Coronary artery (tissue), 2 donors: ENCODE results near the gene SLC7A11.

ENCODE experiments used
- DNase-seq: peaks from one replicate; pipeline ENCODE4 v3.0.0-alpha.2; 2017; ENCODE audit warnings: low spot score
- H3K27ac ChIP-seq, 2 donors: fragments of 200-600 bp; sonication (generic); one replicate each; pipeline ENCODE4 v1.5.1; 2016 to 2019
- H3K4me3 ChIP-seq: fragments of 200-600 bp; sonication (generic); 2 replicates; pipeline ENCODE4 v1.5.1; 2016; ENCODE audit warnings: mild to moderate bottlenecking, moderate library complexity
- CTCF ChIP-seq: fragments of 200-600 bp; sonication (generic); IDR thresholded peaks from one replicate; pipeline ENCODE4 v1.5.1; 2019; ENCODE audit warnings: antibody characterized with exemption

SLC7A11 gene

GRCh38 chr4:138138774-138139173 is 103.4 kb downstream of the SLC7A11 start:
- TF ChIP-seq CTCF, result no peak
- no peak overlapping the region for H3K4me3 ChIP-seq
- no peak overlapping the region for H3K27ac ChIP-seq
- no peak for DNase-seq

- Histone ChIP-seq H3K27ac (no peak overlapping the region), H3K4me3 (no peak overlapping the region)
- DNase-seq, result no peak
- no peak for TF ChIP-seq CTCF
These were observed 106.5 kb downstream of the SLC7A11 start for GRCh38 chr4:138135610-138136009.

- no peak for DNase-seq
- H3K27ac ChIP-seq, result no peak overlapping the region
- no peak for TF ChIP-seq CTCF
- H3K4me3 ChIP-seq, result no peak overlapping the region
These were observed 123.9 kb downstream of the SLC7A11 start for GRCh38 chr4:138118270-138118669.

GRCh38 chr4:138115053-138115452 is 127.1 kb downstream of the SLC7A11 start:
- no peak for DNase-seq
- Histone ChIP-seq H3K4me3 (no peak overlapping the region), H3K27ac (no peak overlapping the region)
- TF ChIP-seq CTCF, result no peak

DNA sequence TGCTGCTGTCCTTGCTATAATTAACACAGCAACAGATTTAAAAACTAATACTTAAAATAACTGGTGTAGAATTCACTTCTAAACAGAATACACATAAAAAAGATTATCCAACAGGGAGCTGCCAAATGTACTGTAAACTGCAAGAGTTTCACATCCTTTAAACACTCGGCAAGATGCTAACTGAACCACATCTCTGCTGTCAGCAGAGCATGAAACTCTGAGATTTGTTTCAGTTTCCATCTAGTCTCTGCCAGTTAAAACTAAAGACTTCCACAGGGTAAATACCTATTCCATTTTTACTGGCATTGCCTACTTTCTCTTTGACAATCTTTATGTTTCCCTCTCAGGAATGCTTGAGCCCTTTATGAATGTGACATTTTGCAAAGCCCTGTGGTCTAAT is 127.7 kb downstream of the SLC7A11 start:
- Histone ChIP-seq H3K27ac (no peak overlapping the region), H3K4me3 (no peak overlapping the region)
- DNase-seq, result no peak
- TF ChIP-seq CTCF, result no peak
